Stimulated activated CD4-positive, alpha-beta T cell treated with anti-CD3 and anti-CD28 coated beads, Interleukin-15, amount 100 ng/mL, for 24 hours (primary cell): ENCODE data around the gene ABCC1.

Experiments
- DNase-seq: peaks from one replicate; pipeline ENCODE4 v3.0.0-alpha.2; 2020

ABCC1 gene

GRCh38 chr16:15947983-15948509 is 1.4 kb upstream of the ABCC1 start:
- no peak for DNase-seq

- no peak for DNase-seq
Observed at GRCh38 chr16:15948532-15949209, 745 bp upstream of the ABCC1 start.

- DNase-seq: peak; percentile 55
Observed at GRCh38 chr16:15950161-15950854, 892 bp downstream of the ABCC1 start.

- no peak for DNase-seq
Observed at GRCh38 chr16:15950869-15951268, 1.5 kb downstream of the ABCC1 start.

- DNase-seq: no peak
Observed at GRCh38 chr16:15951852-15952251, 2.4 kb downstream of the ABCC1 start.

GRCh38 chr16:15952265-15952711 is 2.9 kb downstream of the ABCC1 start:
- DNase-seq: peak; percentile 52

GRCh38 chr16:15953477-15953876 is 4.1 kb downstream of the ABCC1 start:
- DNase-seq: no peak

GRCh38 chr16:15953929-15954813 is 4.8 kb downstream of the ABCC1 start:
- no peak for DNase-seq

- no peak for DNase-seq
Observed at GRCh38 chr16:15954814-15955151, 5.4 kb downstream of the ABCC1 start.

GRCh38 chr16:15955425-15955824 is 6.0 kb downstream of the ABCC1 start:
- DNase-seq: no peak

GRCh38 chr16:15956106-15956505 is 6.7 kb downstream of the ABCC1 start:
- DNase-seq: peak; percentile 26

- DNase-seq: no peak
Observed at GRCh38 chr16:15958703-15959348, 9.4 kb downstream of the ABCC1 start.

GRCh38 chr16:15960124-15960971 is 10.9 kb downstream of the ABCC1 start:
- no peak for DNase-seq

- peak; percentile 77 for DNase-seq
Observed at GRCh38 chr16:15961060-15961511, 11.7 kb downstream of the ABCC1 start.

GRCh38 chr16:15961571-15962090 is 12.2 kb downstream of the ABCC1 start:
- no peak for DNase-seq

GRCh38 chr16:15963307-15963910 is 14.0 kb downstream of the ABCC1 start:
- DNase-seq: no peak

GRCh38 chr16:15966420-15966819 is 17.0 kb downstream of the ABCC1 start:
- no peak for DNase-seq

GRCh38 chr16:15966836-15967546 is 17.6 kb downstream of the ABCC1 start:
- DNase-seq: no peak

GRCh38 chr16:15967655-15968315 is 18.4 kb downstream of the ABCC1 start:
- DNase-seq: no peak

GRCh38 chr16:15970202-15970601 is 20.8 kb downstream of the ABCC1 start:
- no peak for DNase-seq
